Dedifferentiated amniotic fluid mesenchymal stem cell (primary cell): Measurements from ENCODE around the gene GSTP1.
"Not testable (repeated sequence)": the region's sequence is repeated elsewhere in the genome, so short reads cannot be mapped to it uniquely, and the experiment has no call there.

ENCODE experiments used
- DNase-seq: peaks from one replicate; pipeline ENCODE4 v3.0.0-alpha.2; 2016; ENCODE audit errors: extremely low spot score

GSTP1 gene

DNA sequence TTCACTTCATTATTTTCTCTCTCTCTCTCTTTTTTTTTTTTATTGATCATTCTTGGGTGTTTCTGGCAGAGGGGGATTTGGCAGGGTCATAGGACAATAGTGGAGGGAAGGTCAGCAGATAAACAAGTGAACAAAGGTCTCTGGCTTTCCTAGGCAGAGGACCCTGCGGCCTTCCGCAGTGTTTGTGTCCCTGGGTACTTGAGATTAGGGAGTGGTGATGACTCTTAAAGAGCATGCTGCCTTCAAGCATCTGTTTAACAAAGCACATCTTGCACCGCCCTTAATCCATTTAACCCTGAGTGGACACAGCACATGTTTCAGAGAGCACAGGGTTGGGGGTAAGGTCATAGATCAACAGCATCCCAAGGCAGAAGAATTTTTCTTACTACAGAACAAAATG is 13.8 kb downstream of the GSTP1 start:
- not testable (repeated sequence) for DNase-seq

GRCh38 chr11:67597963-67598362 is 14.4 kb downstream of the GSTP1 start:
- DNase-seq, result not testable (repeated sequence)

DNA sequence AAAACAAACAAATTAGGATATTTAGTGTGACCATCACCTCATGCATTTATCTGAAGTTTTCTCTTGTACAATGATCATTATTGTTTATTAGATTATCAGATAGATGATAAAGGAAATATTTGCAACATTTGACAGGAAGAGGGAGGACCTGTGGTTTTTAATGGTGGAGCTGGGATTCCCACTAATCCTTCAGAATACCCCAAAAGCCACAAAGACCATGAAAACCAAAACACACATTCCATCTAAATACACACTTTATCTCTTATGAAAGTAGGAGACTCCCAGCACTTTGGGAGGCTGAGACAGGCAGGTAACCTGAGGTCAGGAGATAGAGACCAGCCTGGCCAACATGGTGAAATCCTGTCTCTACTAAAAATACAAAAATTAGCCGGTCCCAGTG is 15.5 kb downstream of the GSTP1 start:
- DNase-seq, result no peak

DNA sequence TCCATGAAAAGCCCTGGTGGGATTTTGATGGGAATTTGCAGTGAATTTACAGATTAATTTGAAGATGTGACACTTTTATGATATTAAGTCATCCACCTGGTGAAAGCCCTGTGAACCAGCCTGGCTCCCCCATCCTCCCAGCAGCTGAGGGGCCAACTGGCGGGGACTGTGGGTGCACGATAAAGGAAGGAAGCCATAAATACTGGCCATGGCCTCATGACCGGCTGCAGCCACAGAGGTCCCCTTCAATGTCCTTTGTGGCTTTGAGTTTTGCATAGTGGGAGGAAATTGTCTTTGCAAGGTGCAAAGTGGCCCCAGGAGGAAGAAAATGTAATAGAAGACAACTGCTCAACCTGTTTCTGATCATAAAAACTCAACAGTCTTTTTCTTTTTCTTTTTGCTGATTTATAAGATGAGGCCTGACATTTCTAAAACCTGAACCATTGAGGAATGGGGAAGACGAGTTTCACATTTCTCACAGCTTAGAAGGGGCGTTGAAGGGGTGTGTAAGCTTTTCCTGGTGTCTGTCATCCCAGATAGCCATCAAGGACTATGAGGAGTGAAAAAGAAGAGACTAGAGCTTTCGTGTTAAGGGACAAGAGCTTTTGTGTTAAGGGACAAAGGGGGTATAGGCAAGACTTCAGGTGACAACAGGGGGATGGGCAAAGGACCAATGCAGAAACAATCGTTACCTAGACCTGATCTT is 16.9 kb downstream of the GSTP1 start:
- no peak for DNase-seq

- no peak for DNase-seq
These were observed 17.5 kb downstream of the GSTP1 start for GRCh38 chr11:67601098-67601497.

- not testable (repeated sequence) for DNase-seq
These were observed 20.5 kb downstream of the GSTP1 start for GRCh38 chr11:67604119-67604518.

DNA sequence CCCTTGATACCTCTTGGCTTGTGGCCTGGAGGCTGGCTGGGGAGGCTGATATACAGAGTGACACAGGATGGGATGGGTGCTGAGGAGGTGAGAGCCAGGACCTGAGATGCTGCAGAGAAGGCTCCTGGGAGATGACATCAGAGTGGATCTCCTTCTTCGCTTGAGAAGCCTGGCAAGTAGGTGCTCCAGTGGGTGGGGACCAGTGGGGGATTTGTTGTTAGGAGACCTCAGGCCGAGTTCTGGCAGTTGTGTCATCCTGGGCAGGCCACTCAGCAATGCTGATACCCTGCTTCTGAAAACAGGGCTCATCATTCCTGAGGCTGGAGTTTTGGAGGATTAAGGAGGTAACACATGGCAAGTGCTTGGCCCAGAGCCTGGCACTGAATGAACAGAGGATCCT is 21.2 kb downstream of the GSTP1 start:
- no peak for DNase-seq

- DNase-seq, result no peak
These were observed 21.8 kb downstream of the GSTP1 start for GRCh38 chr11:67605231-67606011.

DNA sequence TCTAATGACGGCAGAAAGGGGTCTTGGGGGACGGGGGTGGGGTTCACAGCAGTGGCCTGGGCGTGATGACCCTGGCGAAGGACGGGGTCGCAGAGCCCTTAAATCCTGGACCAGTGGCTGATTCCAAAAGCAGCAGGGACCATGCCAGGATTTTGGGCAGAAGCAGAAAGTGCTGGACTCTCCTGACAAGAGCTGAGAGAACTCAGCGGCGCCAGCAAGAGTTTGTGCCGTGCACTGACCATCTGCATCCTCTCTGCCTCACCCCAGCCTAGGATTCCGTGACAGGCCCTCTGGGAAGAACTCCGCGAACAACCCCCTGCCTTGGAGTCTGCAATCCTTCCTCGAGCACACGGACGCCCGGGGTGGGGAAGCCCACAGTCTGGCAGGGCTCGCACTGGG is 22.5 kb downstream of the GSTP1 start:
- no peak for DNase-seq

- DNase-seq, result peak; percentile 84
These were observed 23.1 kb downstream of the GSTP1 start, which contains the start of gene NDUFV1 for GRCh38 chr11:67606492-67607295. Gene NDUFV1, plus strand, starts transcription at chr11:67606936. Its CDS starts 69 bp downstream, at chr11:67607005.

- no peak for DNase-seq
These were observed 23.9 kb downstream of the GSTP1 start for GRCh38 chr11:67607507-67607906.

DNA sequence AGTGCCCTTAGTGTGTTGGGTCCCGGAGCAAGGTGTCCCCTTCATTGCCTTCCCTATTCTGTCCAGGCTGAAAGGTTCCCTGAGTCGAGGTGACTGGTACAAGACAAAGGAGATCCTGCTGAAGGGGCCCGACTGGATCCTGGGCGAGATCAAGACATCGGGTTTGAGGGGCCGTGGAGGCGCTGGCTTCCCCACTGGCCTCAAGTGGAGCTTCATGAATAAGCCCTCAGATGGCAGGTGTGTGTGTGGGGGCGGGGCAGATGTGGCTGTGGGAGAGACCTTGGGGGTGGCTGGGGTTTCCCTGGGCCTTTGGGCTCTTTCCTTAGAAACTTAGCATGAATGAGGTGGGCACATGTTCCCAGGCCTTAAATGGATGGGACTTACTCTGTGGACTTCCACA is 24.9 kb downstream of the GSTP1 start:
- no peak for DNase-seq

DNA sequence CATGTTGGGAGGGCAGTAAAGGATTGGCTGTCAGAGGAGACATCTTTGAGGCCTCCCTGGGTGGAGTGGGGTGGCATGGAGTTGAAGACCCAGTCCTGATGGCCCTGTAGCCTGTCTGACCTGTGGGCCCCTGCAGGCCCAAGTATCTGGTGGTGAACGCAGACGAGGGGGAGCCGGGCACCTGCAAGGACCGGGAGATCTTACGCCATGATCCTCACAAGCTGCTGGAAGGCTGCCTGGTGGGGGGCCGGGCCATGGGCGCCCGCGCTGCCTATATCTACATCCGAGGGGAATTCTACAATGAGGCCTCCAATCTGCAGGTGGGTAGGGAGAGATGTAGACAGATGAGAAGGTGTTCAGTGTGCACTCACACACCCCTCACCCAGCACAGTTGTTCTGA is 25.7 kb downstream of the GSTP1 start:
- no peak for DNase-seq

DNA sequence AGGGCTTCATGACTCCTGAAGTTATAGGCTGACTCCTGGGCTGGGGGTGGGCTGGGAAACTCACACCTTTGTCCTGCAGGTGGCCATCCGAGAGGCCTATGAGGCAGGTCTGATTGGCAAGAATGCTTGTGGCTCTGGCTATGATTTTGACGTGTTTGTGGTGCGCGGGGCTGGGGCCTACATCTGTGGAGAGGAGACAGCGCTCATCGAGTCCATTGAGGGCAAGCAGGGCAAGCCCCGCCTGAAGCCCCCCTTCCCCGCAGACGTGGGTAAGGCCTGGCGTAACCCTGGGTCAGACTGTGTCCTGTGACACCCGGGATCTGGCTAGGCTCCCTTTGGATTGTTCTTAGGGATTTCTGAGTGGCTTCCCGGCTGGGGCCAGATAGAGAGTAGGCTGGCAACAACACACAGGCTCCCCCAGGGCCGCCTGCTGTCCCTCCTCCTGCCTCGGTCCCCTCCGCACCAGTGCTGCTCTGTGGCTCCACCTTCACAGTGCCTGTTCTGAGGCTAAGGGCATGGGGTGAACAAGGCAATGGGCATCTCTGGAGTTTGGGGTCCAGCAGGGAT is 26.8 kb downstream of the GSTP1 start:
- no peak for DNase-seq

DNA sequence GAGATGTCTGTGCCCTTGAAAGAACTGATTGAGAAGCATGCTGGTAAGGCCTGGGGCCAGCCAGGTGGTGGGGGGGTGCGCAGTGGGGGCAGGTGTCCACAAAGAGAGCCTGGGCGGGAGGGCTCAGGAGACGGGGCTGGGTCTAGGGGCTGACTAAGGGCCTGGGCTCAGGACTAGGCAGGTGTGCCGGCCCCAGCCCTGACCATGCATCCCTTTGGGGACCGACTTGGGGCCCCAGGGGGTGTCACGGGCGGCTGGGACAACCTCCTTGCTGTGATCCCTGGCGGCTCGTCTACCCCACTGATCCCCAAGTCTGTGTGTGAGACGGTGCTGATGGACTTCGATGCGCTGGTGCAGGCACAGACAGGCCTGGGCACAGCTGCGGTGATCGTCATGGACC is 27.6 kb downstream of the GSTP1 start:
- no peak for DNase-seq

DNA sequence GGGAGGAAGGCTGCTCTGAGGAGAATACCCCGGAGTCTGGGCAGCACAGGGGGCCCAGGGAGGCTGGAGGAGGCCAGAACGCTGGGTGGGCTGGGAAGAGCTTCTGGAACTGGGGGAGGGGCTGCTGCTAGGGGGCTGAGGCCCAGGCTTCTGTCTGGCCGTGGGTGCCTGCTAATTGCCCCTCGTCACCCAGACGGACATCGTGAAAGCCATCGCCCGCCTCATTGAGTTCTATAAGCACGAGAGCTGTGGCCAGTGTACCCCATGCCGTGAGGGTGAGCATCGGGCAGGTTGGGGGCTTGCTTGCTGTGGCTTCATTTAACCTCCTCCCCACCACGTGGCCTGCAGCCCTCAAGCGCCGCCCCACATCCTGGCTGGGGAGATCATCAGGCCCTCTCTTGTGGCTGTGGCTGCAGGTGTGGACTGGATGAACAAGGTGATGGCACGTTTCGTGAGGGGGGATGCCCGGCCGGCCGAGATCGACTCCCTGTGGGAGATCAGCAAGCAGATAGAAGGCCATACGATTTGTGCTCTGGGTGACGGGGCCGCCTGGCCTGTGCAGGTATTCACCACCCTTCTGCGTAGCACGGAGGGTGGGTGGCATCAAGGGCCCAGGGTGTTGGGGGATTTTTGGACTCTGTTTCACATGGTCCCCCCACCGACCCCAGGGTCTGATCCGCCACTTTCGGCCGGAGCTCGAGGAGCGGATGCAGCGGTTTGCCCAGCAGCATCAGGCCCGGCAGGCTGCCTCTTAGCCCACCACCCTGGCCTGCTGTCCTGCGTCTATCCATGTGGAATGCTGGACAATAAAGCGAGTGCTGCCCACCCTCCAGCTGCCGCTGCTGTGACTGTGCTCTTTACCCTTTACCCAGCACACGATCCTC is 28.3 kb downstream of the GSTP1 start:
- no peak for DNase-seq

GRCh38 chr11:67612751-67613150 is 29.1 kb downstream of the GSTP1 start:
- DNase-seq, result no peak

- no peak for DNase-seq
These were observed 29.8 kb downstream of the GSTP1 start for GRCh38 chr11:67613313-67613959.

- no peak for DNase-seq
These were observed 30.5 kb downstream of the GSTP1 start for GRCh38 chr11:67613960-67614715.
